OCI-LY3 (cell line): Measurements from ENCODE around the gene PML.

Experiments used
- EZH2phosphoT487 ChIP-seq: fragments of 200-600 bp; shearing (Covaris generic); IDR thresholded peaks from 2 replicates; pipeline ENCODE4 v1.6.1; 2018; ENCODE audit warnings: antibody characterized with exemption, mixed run types, low read depth
- TF ChIP-seq, protein P1 (sequence below): fragments of 200-600, 300-600 bp; sonication (generic); IDR thresholded peaks from 2 replicates; pipeline ENCODE4 v1.5.1; 2014; ENCODE audit warnings: antibody characterized with exemption, low read length, low read depth

GRCh38 chr15:73982222-73982962 is 12.1 kb upstream of the PML start:
- TF ChIP-seq, protein P1, sequence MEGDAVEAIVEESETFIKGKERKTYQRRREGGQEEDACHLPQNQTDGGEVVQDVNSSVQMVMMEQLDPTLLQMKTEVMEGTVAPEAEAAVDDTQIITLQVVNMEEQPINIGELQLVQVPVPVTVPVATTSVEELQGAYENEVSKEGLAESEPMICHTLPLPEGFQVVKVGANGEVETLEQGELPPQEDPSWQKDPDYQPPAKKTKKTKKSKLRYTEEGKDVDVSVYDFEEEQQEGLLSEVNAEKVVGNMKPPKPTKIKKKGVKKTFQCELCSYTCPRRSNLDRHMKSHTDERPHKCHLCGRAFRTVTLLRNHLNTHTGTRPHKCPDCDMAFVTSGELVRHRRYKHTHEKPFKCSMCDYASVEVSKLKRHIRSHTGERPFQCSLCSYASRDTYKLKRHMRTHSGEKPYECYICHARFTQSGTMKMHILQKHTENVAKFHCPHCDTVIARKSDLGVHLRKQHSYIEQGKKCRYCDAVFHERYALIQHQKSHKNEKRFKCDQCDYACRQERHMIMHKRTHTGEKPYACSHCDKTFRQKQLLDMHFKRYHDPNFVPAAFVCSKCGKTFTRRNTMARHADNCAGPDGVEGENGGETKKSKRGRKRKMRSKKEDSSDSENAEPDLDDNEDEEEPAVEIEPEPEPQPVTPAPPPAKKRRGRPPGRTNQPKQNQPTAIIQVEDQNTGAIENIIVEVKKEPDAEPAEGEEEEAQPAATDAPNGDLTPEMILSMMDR, result no peak
- TF ChIP-seq EZH2phosphoT487, result no peak
